HepG2 (cell line): ENCODE measurements around the gene FAF2.

Experiments
- HOXA7 ChIP-seq: sonication (generic); formaldehyde crosslinking; IDR thresholded peaks from 2 replicates; pipeline ENCODE4 v1.8.1; 2022; ENCODE audit warnings: mild to moderate bottlenecking, missing genetic modification reagents, moderate library complexity
- NR2C2 ChIP-seq: sonication (generic); formaldehyde crosslinking; IDR thresholded peaks from 2 replicates; pipeline ENCODE4 v1.4.0; 2020; ENCODE audit warnings: missing genetic modification reagents, mild to moderate bottlenecking, moderate library complexity, borderline replicate concordance
- POLR2A ChIP-seq, 2 experiments: IDR thresholded peaks; 2 replicates each; pipeline ENCODE4 v1.6.1; 2011; ENCODE audit warnings: low read depth in 2 of 2, low read length in 2 of 2, mild to moderate bottlenecking in 1 of 2, moderate library complexity in 1 of 2; ENCODE audit not compliant: insufficient read depth in 1 of 2

DNA sequence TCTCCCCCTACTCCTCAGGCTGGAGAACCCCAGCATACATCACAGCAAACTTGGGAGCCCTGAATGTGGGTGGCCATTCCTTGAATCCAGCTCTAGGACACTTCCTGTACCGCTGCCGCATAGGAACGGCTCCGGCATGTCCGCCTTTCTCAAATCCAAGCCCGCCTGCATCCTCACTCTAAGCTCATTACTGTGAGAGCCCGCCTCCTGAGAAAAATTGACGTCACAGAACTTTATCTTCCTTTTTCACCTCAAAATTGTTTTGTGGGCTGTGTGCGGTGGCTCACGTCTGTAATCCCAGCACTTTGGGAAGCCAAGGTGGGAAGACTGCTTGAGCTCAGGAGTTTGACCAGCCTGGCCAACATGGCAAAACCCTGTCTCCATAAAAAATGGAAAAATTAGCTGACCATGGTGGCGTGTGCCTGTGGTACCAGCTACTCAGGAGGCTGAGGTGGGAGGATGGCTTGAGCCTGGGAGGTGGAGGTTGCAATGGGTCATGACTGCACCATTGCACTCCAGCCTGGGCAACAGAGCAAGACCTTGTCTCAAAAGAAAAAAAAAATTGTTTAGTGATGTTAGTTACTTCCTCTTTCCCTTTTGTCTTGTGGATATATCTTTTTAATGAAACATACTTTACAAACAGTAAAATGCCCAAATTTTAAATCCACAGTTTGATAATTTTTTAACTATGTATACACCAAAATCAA lies 66.2 kb downstream of the FAF2 start:
- TF ChIP-seq NR2C2, result no peak
- TF ChIP-seq HOXA7 (CRISPR knock-in tag), result no peak
- no peak for TF ChIP-seq POLR2A (IDR thresholded peaks at IDR 0.05; ENCODE audit: insufficient read depth in 1 of 2, low read depth in 2 of 2, low read length in 2 of 2)
